Measurements from ENCODE around the gene NRN1.

NRN1 gene

DNA sequence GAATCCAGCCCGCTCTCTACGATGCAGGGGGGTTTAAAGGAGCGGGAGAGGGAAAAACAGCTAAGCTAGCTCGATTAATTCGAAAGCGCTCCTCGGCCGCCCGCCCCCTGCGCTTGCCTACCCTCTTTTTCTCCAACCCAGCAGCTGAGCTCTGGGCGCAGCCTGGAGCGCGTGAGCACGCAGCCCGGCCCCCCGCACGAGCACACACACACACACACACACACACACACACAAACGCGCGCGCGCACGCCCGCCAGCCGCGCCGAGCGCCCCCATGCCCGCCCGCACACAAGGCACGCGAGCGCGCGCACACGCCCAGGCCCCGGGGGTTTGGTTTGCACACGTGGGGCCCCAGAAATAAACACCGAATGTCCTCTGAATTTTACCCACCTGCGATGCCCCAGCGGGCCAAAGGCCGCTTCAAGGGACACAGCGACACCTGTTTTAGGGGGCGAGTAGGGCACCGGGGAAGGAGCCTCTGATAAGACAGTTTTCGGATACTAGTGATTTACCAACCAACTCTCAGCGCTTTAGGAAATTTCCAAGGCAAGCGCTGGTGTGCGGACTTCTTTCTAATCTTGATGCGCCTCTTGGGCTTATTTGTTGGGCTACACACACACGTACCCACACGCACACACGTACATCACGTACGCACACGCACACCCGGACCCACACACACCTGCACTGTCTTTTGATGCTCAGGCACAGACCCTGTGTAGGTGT, 802 bp upstream of the NRN1 start:
- Mint-ChIP-seq H3K36me3 (peaks cover 15 to 27% of the 10 kb centered on the region in 2 donors), H3K27ac (peak overlapping the region; percentile 80), H3K9me3 (peaks cover 11 to 16% of the 10 kb centered on the region in 2 donors), H3K27me3 (peaks cover 63 to 81% of the 10 kb centered on the region in 2 donors), H3K4me1 (peaks cover 34 to 62% of the 10 kb centered on the region in 2 donors), H3K4me3 (peak overlapping the region; percentile 85 to 90)
- ATAC-seq (replicated peaks) (peak; percentile 43 to 44), DNase-seq (no peak)

DNA sequence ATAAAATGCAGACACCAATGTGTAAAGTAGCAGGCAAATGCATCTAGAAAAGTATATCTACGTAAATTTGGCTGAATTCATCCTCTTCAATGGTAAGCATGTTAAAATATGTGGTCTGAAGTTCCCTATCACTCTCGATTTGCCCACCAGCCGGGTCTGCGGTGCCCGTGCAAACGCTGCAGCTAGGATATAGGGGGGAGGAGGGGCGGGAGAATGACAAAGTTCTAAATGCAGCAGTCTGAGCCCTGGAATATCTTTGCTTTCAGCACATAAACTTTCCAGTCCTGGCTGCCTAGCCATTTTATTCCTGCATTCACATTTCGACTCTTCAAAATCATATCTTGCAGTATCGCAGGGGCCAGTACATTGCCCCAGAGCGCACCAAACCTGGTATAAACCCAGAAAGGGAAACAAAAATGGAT, 708 bp downstream of the NRN1 start:
- Mint-ChIP-seq H3K36me3 (peaks cover 16 to 27% of the 10 kb centered on the region in 2 donors), H3K4me1 (peaks cover 40 to 73% of the 10 kb centered on the region in 2 donors), H3K4me3 (peak overlapping the region; percentile 30 to 80), H3K9me3 (peaks cover 11 to 16% of the 10 kb centered on the region in 2 donors), H3K27ac (peak overlapping the region; percentile 88), H3K27me3 (peaks cover 68 to 87% of the 10 kb centered on the region in 2 donors)
- DNase-seq: no peak
- no peak for ATAC-seq (replicated peaks)

DNA sequence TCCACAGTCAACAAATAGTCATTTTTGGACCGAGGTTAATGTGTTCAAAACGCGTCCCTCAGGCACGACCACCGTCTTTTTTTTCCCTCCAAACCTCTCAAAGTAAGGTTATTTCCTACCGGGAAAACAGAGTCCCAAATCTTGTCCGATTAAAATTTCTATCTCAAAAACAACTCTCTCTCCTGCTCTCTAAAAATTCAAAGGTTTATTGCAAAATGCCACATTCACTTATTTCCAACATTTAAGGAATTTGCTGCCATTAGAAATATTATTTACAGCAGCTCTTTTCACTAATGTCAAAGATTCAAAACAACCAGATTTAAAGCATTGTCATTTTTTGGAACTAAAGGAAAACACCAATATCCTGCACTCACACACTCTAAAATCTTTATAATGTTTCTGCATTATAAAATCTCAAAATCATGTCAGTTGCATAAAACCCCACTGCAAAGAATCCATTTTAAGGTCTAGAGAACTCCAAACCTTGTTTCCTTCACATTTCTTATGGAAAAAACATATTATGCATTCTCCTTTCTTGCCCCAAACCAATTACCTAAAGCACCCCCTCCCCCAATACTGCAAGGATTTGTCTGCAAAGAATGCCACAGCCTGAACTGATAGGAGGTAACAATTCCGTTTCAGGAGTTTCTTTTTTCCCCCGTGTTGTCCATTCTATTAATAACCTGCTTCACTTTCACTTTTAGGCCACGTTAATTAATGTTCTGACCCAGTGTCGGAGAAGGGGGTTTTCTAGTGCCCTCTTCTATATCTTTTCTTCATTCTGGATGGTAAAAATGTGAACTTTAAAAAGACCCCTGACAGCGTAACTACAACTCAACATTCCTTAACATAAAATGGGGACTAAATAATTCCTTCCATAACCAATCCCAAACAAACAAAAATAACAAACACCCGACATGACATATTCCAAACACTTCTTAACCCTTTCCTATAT, 1.4 kb downstream of the NRN1 start:
- Mint-ChIP-seq H3K4me3 (peak overlapping the region; percentile 46 to 80), H3K27ac (peak overlapping the region; percentile 88), H3K27me3 (peaks cover 71 to 94% of the 10 kb centered on the region in 2 donors), H3K36me3 (peaks cover 16 to 28% of the 10 kb centered on the region in 2 donors), H3K4me1 (peaks cover 40 to 75% of the 10 kb centered on the region in 2 donors), H3K9me3 (peaks cover 12 to 17% of the 10 kb centered on the region in 2 donors)
- no peak for DNase-seq
- ATAC-seq (replicated peaks): no peak

DNA sequence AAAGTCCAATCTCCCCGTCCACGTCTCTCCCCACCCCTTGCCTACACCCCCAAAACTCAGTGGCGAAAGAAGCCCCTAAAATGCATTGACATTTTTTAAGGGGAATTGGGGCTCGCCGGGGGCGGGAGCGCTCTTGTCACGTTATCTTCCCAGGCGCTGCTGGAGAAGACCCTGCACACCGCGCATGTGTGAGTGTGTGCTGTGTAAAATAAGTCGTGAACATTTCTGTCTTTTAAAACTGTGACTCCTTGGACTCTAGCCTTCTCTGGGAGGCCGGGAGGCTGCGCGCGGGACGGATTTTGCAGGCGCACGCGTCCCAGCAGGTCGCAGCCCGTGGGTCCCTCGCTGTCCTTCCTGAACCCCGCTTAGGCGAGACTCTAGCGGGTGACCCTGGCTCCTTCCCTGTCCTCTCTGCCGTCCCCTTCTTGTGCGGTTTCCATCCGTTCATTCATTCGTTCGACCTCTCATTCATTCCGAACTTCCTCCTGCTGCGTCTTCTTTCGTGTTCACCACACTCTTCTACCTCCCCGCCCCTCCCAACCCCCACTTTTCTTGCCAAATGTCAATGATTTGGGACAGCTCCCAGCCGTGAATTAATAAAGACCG, 2.2 kb downstream of the NRN1 start:
- no peak for ATAC-seq (replicated peaks)
- peaks cover 46 to 83% of the 10 kb centered on the region in 2 donors for H3K4me1 Mint-ChIP-seq
- DNase-seq: no peak
- peaks cover 21 to 37% of the 10 kb centered on the region in 2 donors for H3K36me3 Mint-ChIP-seq
- H3K27ac Mint-ChIP-seq: peak overlapping the region; percentile 88
- H3K4me3 Mint-ChIP-seq: peak overlapping the region; percentile 80 to 82
- H3K9me3 Mint-ChIP-seq: peaks cover 20 to 23% of the 10 kb centered on the region in 2 donors
- H3K27me3 Mint-ChIP-seq: peaks cover 76 to 96% of the 10 kb centered on the region in 2 donors

DNA sequence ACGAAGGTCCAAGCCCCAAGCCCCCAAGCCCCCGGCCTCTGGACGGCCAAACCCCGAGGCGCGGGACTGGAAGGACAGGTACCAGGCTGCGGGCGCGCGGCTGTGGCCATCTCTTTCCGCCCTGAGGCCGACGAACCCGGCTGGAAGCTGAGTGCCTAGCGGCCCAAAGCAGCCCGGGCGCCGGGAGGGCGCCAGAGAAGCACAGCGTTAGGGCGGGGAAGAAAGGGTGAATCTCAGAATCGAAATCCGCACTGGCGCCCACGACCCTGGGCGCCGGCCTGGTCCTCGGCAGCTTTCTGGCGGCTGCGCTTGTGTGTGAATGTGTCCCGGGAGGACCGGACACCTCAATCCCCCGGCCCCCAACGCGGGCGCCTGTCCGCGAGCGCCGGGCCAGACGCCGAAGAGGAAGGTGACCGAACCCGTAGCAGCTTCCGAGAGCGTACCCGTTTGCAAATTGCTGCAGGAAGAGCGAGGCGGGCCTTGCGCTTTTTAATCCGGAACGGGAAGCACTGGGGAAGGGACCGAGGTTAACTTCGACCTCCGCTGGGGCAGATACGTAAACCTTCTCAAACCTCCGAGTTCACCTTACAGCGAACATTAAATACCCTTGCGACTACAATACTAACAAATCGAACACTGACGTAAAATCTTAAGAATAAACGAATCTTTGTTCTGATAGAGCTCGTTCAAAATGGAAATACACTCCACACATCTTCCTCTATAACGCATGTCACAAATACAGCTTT, 2.9 kb downstream of the NRN1 start:
- Mint-ChIP-seq H3K36me3 (peaks cover 22 to 38% of the 10 kb centered on the region in 2 donors), H3K9me3 (peaks cover 20 to 23% of the 10 kb centered on the region in 2 donors), H3K4me3 (peak overlapping the region; percentile 80 to 82), H3K27ac (peak overlapping the region; percentile 88), H3K27me3 (peaks cover 80 to 98% of the 10 kb centered on the region in 2 donors), H3K4me1 (peaks cover 45 to 81% of the 10 kb centered on the region in 2 donors)
- ATAC-seq (replicated peaks) (no peak), DNase-seq (no peak)

DNA sequence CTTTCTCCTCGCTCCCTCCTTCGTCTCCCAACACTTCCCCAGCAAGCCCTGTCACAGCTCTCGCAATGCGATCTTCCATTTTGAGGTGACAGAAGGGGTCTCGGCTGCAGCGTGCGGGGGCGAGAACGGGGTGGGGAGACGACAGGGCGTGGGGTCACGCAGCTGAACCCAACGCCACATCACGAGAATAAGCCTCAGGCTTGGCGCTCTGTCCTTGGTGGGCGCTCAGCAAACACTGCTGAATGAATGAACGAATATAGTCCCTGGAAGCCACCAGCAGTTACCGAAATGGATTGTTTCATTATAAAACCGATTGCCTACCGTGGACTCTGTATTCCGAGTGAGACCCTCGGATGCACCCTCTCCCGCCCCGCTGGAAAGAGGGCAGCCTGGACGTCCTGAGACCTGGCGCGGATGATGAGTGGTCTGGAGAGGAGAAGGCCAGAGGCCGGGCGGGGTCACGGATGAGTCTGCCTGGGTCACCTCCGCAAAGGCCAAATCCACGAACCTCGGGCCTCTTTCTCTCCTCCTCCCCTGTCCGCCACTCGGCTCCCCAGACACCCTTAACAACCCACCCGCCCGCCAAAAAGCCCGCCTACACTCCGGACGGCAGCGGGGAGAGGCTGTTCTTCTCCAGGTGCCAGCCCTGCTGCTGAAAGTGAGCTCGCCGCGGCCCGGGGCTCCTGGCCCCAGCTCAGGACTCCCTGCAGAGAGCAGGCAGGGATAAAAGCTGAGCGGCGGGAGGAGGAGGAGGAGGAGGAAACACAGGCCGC, 3.7 kb downstream of the NRN1 start:
- ATAC-seq (replicated peaks) (no peak), DNase-seq (no peak)
- H3K27me3 Mint-ChIP-seq: peaks cover 83 to 100% of the 10 kb centered on the region in 2 donors
- peak overlapping the region; percentile 88 for H3K27ac Mint-ChIP-seq
- H3K4me3 Mint-ChIP-seq: peak overlapping the region; percentile 80 to 82
- peaks cover 23 to 38% of the 10 kb centered on the region in 2 donors for H3K36me3 Mint-ChIP-seq
- H3K4me1 Mint-ChIP-seq: peaks cover 46 to 84% of the 10 kb centered on the region in 2 donors
- H3K9me3 Mint-ChIP-seq: peaks cover 20 to 23% of the 10 kb centered on the region in 2 donors

DNA sequence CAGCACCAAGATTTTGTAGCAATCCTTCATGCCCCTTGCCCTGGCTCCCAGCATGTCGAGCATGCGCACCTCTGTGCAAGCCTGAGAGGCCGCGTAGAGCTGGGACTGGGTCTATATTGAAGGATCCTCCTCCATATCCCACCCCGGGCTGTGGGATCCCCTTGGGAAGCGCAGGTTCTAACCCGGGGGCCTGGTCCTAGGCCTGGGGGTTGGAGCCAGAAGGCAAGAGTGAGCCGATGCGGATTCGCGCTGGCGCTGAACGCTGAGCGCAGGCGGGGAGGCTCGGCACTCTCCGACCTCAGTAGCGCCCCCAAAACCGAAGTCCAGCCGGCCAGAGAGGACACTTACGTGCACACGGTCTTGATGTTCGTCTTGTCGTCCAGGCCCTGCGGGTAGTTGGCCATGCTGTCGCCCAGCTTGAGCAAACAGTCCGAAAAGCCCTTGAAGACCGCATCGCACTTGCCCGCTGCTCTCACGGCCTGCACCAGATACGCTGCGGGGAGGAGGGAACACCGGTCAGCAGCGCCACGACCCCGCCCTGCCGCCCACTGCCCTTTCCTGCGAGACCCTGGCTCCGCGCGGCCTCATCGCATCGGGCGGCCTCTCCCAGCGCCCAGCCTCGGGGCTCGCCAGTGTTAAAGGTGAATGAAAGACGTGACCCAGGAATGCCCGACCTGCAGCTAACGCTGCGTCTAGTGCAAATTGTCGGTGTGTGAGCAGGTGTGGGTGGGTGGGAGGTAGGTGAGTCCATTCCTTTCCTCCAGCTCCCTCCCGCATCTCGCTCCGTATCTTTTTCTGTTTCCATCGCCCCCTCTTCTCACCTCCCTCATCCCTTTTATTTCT, 4.5 kb downstream of the NRN1 start:
- peaks cover 21 to 38% of the 10 kb centered on the region in 2 donors for H3K36me3 Mint-ChIP-seq
- no peak for DNase-seq

DNA sequence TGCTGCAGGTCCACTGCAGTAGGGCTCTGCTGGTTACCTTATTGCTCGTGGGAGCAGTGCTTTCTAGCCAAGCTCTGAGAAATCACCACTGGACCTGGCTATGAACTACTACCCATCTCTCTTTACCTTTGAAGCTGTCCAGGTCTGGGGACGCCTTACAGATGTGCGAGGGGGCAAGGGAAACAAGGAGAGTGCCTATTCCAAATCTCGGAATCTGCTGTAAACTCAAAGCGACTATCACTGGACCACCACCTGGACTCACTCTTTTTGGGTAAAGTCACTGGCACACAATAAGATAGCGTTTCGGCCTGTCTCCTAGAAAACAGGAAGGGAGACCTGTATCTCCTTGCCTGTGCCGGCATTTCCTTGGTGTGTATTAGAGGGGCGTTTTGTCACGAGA, 5.3 kb downstream of the NRN1 start:
- DNase-seq (no peak), ATAC-seq (replicated peaks) (no peak)
- peaks cover 20 to 23% of the 10 kb centered on the region in 2 donors for H3K9me3 Mint-ChIP-seq
- peaks cover 81 to 100% of the 10 kb centered on the region in 2 donors for H3K27me3 Mint-ChIP-seq
- H3K27ac Mint-ChIP-seq: peak overlapping the region; percentile 77
- peaks cover 45 to 84% of the 10 kb centered on the region in 2 donors for H3K4me1 Mint-ChIP-seq
- peaks cover 20 to 34% of the 10 kb centered on the region in 2 donors for H3K36me3 Mint-ChIP-seq
- H3K4me3 Mint-ChIP-seq: peak overlapping the region in 1 of 2 donors; percentile 50

More for the DNA sequence above, 4.5 kb downstream of the NRN1 start:
- H3K27me3 Mint-ChIP-seq: peaks cover 81 to 100% of the 10 kb centered on the region in 2 donors
- no peak for ATAC-seq (replicated peaks)
- H3K9me3 Mint-ChIP-seq: peaks cover 20 to 23% of the 10 kb centered on the region in 2 donors
- H3K4me1 Mint-ChIP-seq: peaks cover 48 to 84% of the 10 kb centered on the region in 2 donors
- H3K4me3 Mint-ChIP-seq: peak overlapping the region; percentile 80 to 82
- H3K27ac Mint-ChIP-seq: peak overlapping the region; percentile 88

DNA sequence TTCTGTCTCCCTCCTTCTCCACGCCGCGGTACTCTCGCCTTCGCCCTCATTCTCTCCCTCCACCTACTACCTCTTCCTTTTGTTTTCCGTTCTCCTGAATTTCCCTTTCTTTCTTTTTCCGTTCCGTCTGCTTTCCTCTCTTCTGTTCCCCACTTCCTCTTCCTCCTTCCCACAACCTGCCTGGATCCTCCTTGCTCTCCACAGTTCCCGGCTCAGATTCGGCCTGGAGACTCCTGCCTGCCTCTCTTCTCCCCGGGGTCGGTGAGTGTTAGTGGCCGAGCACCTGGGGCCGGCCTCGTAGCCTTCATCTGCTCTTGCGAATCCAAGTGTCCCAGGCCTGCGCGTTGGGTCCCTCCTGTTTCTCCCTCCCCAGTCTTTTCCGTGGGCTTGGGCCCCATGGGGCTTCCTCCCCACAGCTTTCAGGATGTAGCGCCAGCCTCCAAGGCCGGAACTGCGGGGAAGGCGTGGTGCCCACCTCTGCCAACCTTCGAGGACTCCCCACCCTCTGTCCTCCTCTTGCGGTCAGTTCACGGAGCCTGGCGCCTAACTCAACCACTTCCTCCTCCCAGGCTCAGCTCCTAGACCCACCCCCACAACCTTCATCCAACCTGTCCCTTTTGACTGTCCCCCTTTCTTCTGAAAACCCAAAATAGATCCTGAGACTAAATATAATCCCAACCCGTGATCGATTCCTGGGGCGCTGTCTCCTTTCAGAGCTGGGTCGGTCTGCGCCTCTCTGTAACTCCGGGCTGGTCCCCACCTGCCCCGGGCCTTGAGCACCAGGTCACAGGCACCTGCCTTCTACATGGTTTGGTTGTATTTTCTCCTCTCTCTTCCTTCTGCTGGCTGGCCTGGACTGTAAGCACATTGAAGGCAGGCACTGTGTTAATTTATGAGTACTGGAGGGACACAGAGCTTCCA, 6.8 kb downstream of the NRN1 start:
- DNase-seq (no peak), ATAC-seq (replicated peaks) (no peak)
- H3K27me3 Mint-ChIP-seq: peaks cover 81 to 100% of the 10 kb centered on the region in 2 donors
- H3K9me3 Mint-ChIP-seq: peaks cover 17 to 24% of the 10 kb centered on the region in 2 donors
- H3K4me3 Mint-ChIP-seq: peak overlapping the region; percentile 23 to 79
- H3K27ac Mint-ChIP-seq: peak overlapping the region; percentile 87
- peaks cover 24 to 32% of the 10 kb centered on the region in 2 donors for H3K36me3 Mint-ChIP-seq
- peaks cover 50 to 86% of the 10 kb centered on the region in 2 donors for H3K4me1 Mint-ChIP-seq

DNA sequence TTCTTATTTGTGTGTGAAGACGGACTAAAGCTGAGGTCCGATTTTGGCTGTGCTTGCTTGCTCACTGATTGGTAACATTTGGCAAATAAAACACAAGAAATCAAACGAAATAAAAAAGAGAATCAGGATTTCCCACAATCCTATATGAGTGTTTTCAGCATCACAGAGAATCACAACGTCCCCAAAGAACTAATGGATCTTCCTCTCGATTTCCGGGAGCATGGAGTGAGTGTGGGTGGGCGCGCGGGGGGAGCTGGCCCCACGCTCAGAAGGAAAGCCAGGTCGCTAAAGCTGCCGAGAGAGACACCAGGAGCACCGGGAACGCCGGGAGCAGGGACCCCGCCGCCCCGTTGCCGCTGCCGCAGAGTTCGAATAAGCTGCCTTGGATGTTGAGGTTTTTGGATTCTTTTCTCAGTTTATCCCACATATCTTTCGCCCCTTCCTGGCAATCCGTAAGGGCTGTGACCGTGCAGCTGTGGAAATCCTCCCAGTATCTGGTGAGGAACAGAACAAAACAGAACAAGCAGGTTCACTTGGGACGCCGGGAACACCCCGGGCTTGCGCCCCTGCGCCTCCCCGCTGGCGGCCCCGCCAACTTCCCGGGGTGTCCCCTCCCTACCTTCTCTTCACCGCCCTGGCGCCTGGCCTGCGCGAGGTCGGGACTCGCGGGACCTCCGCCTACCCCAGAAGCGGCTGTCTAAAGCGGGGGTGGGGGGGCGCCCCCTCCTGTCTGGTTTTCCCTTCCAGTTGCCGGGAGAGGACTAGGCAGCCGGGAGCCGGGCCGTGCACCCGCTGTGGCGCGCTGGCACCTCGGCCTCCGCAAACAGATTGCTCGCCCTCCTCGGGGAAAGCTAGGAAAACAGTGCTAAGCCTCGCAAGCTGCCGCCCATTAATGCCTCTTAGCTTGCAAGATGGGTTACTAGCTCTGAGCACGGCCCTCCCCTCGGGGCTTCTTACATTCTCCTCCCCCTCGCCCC, 7.7 kb downstream of the NRN1 start:
- Mint-ChIP-seq H3K27ac (peak overlapping the region; percentile 87), H3K4me3 (peak overlapping the region; percentile 23 to 79), H3K9me3 (peaks cover 13 to 17% of the 10 kb centered on the region in 2 donors), H3K27me3 (peaks cover 78 to 100% of the 10 kb centered on the region in 2 donors), H3K36me3 (peaks cover 23 to 24% of the 10 kb centered on the region in 2 donors), H3K4me1 (peaks cover 48 to 82% of the 10 kb centered on the region in 2 donors)
- ATAC-seq (replicated peaks) (no peak), DNase-seq (no peak)

Measured in stimulated activated naive B cell treated with anti-CD40 and anti-IgM and Interleukin-4, amounts not matched to agents 10 μg/mL and 1 μg/mL and 100 μg/mL, for 72 hours (primary cell).